ENCODE results near the gene STXBP6. TPM values are rescaled to one million over a fixed set of nuclear protein-coding genes. Genes with fewer than 3 reads are reported as not detected.
"Not testable (repeated sequence)": the region's sequence is repeated elsewhere in the genome, so short reads cannot be mapped to it uniquely, and the experiment has no call there.

Gene STXBP6
- total and polyA plus RNA-seq, 7 experiments from 2014 or later: not detected

GRCh38 chr14:24804552-24805212 is 245.3 kb downstream of the STXBP6 start:
- H3K4me3 ChIP-seq (ENCODE audit: low read length): no peak overlapping the region
- Mint-ChIP-seq H3K4me1 (peaks cover 0 to 2% (median 0%) of the 10 kb centered on the region in 7 donors), H3K36me3 (no peaks in the 10 kb centered on the region), H3K9me3 (peaks cover 0 to 3% (median 0%) of the 10 kb centered on the region in 11 donors), H3K27me3 (peaks cover 12 to 30% (median 24%) of the 10 kb centered on the region in 5 donors), H3K27ac (no peak overlapping the region), H3K4me3 (no peak overlapping the region)
- no peak overlapping the region for H3K27ac ChIP-seq (ENCODE audit: low read depth, low read length)
- POLR2A ChIA-PET: no interaction called here
- ATAC-seq: no peak
- peaks cover 0 to 5% of the 10 kb centered on the region in 2 donors for H3K27me3 ChIP-seq (ENCODE audit: control insufficient read depth in 2 of 2, insufficient read depth in 2 of 2, low read length in 2 of 2)
- no peaks in the 10 kb centered on the region for H3K36me3 ChIP-seq (ENCODE audit: control insufficient read depth in 2 of 3, insufficient read depth in 3 of 3, low read length in 3 of 3)
- H3K4me1 ChIP-seq (ENCODE audit: control insufficient read depth in 2 of 2, insufficient read depth in 2 of 2, low read length in 2 of 2): no peaks in the 10 kb centered on the region
- DNase-seq: no peak
- CTCF ChIA-PET: no interaction called here
- no peaks in the 10 kb centered on the region for H3K9me3 ChIP-seq (ENCODE audit: control insufficient read depth in 2 of 3, low read length in 3 of 3)
- intact Hi-C loops (cut with micrococcal nuclease): no loop called here

- ChIA-PET POLR2A (no interaction called here), CTCF (no interaction called here)
- intact Hi-C loops (cut with micrococcal nuclease): no loop called here
- Mint-ChIP-seq H3K27me3 (peaks cover 10 to 27% (median 21%) of the 10 kb centered on the region in 5 donors), H3K36me3 (no peaks in the 10 kb centered on the region), H3K4me3 (no peak overlapping the region), H3K9me3 (peaks cover 0 to 3% (median 0%) of the 10 kb centered on the region in 11 donors), H3K4me1 (peaks cover 0 to 3% (median 0%) of the 10 kb centered on the region in 7 donors), H3K27ac (no peak overlapping the region)
- DNase-seq (no peak), ATAC-seq (no peak)
- Histone ChIP-seq H3K4me3 (ENCODE audit: low read length) (no peak overlapping the region), H3K27ac (ENCODE audit: low read depth, low read length) (no peak overlapping the region), H3K9me3 (ENCODE audit: control insufficient read depth in 2 of 3, low read length in 3 of 3) (no peaks in the 10 kb centered on the region), H3K27me3 (ENCODE audit: control insufficient read depth in 2 of 2, insufficient read depth in 2 of 2, low read length in 2 of 2) (peaks cover 0 to 5% of the 10 kb centered on the region in 2 donors), H3K4me1 (ENCODE audit: control insufficient read depth in 2 of 2, insufficient read depth in 2 of 2, low read length in 2 of 2) (no peaks in the 10 kb centered on the region), H3K36me3 (ENCODE audit: control insufficient read depth in 2 of 3, insufficient read depth in 3 of 3, low read length in 3 of 3) (no peaks in the 10 kb centered on the region)
Measured at GRCh38 chr14:24803933-24804494, 245.9 kb downstream of the STXBP6 start.

GRCh38 chr14:24803426-24803825 is 246.5 kb downstream of the STXBP6 start:
- intact Hi-C loops (cut with micrococcal nuclease); CTCF ChIA-PET; H3K4me3 ChIP-seq (ENCODE audit: low read length); H3K9me3 ChIP-seq (ENCODE audit: control insufficient read depth in 2 of 3, low read length in 3 of 3); H3K27me3 ChIP-seq (ENCODE audit: control insufficient read depth in 2 of 2, insufficient read depth in 2 of 2, low read length in 2 of 2); POLR2A ChIA-PET; H3K4me1 Mint-ChIP-seq; ATAC-seq; DNase-seq; H3K9me3 Mint-ChIP-seq; H3K36me3 ChIP-seq (ENCODE audit: control insufficient read depth in 2 of 3, insufficient read depth in 3 of 3, low read length in 3 of 3); H3K27ac Mint-ChIP-seq; H3K36me3 Mint-ChIP-seq; H3K4me3 Mint-ChIP-seq; H3K27ac ChIP-seq (ENCODE audit: low read depth, low read length); H3K4me1 ChIP-seq (ENCODE audit: control insufficient read depth in 2 of 2, insufficient read depth in 2 of 2, low read length in 2 of 2): not testable (repeated sequence)
- peaks cover 8 to 25% (median 17%) of the 10 kb centered on the region in 5 donors for H3K27me3 Mint-ChIP-seq

GRCh38 chr14:24802236-24802635 is 247.7 kb downstream of the STXBP6 start:
- CTCF ChIA-PET: no interaction called here
- no peaks in the 10 kb centered on the region for H3K9me3 ChIP-seq (ENCODE audit: control insufficient read depth in 2 of 3, low read length in 3 of 3)
- ATAC-seq (no peak), DNase-seq (no peak)
- no peaks in the 10 kb centered on the region for H3K36me3 ChIP-seq (ENCODE audit: control insufficient read depth in 2 of 3, insufficient read depth in 3 of 3, low read length in 3 of 3)
- H3K4me3 ChIP-seq (ENCODE audit: low read length): no peak overlapping the region
- intact Hi-C loops (cut with micrococcal nuclease): no loop called here
- POLR2A ChIA-PET: no interaction called here
- H3K4me1 ChIP-seq (ENCODE audit: control insufficient read depth in 2 of 2, insufficient read depth in 2 of 2, low read length in 2 of 2): no peaks in the 10 kb centered on the region
- H3K27me3 Mint-ChIP-seq: peaks cover 8 to 25% (median 9%) of the 10 kb centered on the region in 5 donors
- peaks cover 0 to 7% (median 0%) of the 10 kb centered on the region in 7 donors for H3K4me1 Mint-ChIP-seq
- peaks cover 0 to 6% (median 0%) of the 10 kb centered on the region in 11 donors for H3K9me3 Mint-ChIP-seq
- no peak overlapping the region for H3K4me3 Mint-ChIP-seq
- H3K27me3 ChIP-seq (ENCODE audit: control insufficient read depth in 2 of 2, insufficient read depth in 2 of 2, low read length in 2 of 2): peaks cover 0 to 5% of the 10 kb centered on the region in 2 donors
- H3K27ac Mint-ChIP-seq: no peak overlapping the region
- no peaks in the 10 kb centered on the region for H3K36me3 Mint-ChIP-seq
- H3K27ac ChIP-seq (ENCODE audit: low read depth, low read length): no peak overlapping the region

GRCh38 chr14:24801024-24801423 is 248.9 kb downstream of the STXBP6 start:
- peaks cover 0 to 6% (median 0%) of the 10 kb centered on the region in 11 donors for H3K9me3 Mint-ChIP-seq
- H3K27me3 ChIP-seq (ENCODE audit: control insufficient read depth in 2 of 2, insufficient read depth in 2 of 2, low read length in 2 of 2): no peaks in the 10 kb centered on the region
- no peak overlapping the region for H3K27ac Mint-ChIP-seq
- ATAC-seq (no peak), DNase-seq (no peak)
- POLR2A ChIA-PET: no interaction called here
- no peaks in the 10 kb centered on the region for H3K36me3 ChIP-seq (ENCODE audit: control insufficient read depth in 2 of 3, insufficient read depth in 3 of 3, low read length in 3 of 3)
- H3K9me3 ChIP-seq (ENCODE audit: control insufficient read depth in 2 of 3, low read length in 3 of 3): no peaks in the 10 kb centered on the region
- peaks cover 0 to 7% (median 0%) of the 10 kb centered on the region in 7 donors for H3K4me1 Mint-ChIP-seq
- no peak overlapping the region for H3K27ac ChIP-seq (ENCODE audit: low read depth, low read length)
- H3K4me3 ChIP-seq (ENCODE audit: low read length): no peak overlapping the region
- H3K27me3 Mint-ChIP-seq: peaks cover 4 to 22% (median 8%) of the 10 kb centered on the region in 5 donors
- H3K36me3 Mint-ChIP-seq: no peaks in the 10 kb centered on the region
- intact Hi-C loops (cut with micrococcal nuclease): no loop called here
- CTCF ChIA-PET: no interaction called here
- H3K4me1 ChIP-seq (ENCODE audit: control insufficient read depth in 2 of 2, insufficient read depth in 2 of 2, low read length in 2 of 2): no peaks in the 10 kb centered on the region
- H3K4me3 Mint-ChIP-seq: no peak overlapping the region

- Histone ChIP-seq H3K27ac (ENCODE audit: low read depth, low read length) (no peak overlapping the region), H3K36me3 (ENCODE audit: control insufficient read depth in 2 of 3, insufficient read depth in 3 of 3, low read length in 3 of 3) (no peaks in the 10 kb centered on the region), H3K4me1 (ENCODE audit: control insufficient read depth in 2 of 2, insufficient read depth in 2 of 2, low read length in 2 of 2) (no peaks in the 10 kb centered on the region), H3K9me3 (ENCODE audit: control insufficient read depth in 2 of 3, low read length in 3 of 3) (no peaks in the 10 kb centered on the region), H3K4me3 (ENCODE audit: low read length) (no peak overlapping the region), H3K27me3 (ENCODE audit: control insufficient read depth in 2 of 2, insufficient read depth in 2 of 2, low read length in 2 of 2) (no peaks in the 10 kb centered on the region)
- intact Hi-C loops (cut with micrococcal nuclease): no loop called here
- Mint-ChIP-seq H3K9me3 (peaks cover 0 to 6% (median 0%) of the 10 kb centered on the region in 11 donors), H3K36me3 (no peaks in the 10 kb centered on the region), H3K27ac (no peak overlapping the region), H3K27me3 (peaks cover 8 to 27% (median 19%) of the 10 kb centered on the region in 5 donors), H3K4me3 (no peak overlapping the region), H3K4me1 (peaks cover 0 to 7% (median 0%) of the 10 kb centered on the region in 7 donors)
- ATAC-seq (no peak), DNase-seq (no peak)
- ChIA-PET CTCF (no interaction called here), POLR2A (no interaction called here)
Measured at GRCh38 chr14:24798911-24799462, 251.0 kb downstream of the STXBP6 start.

- intact Hi-C loops (cut with micrococcal nuclease): no loop called here
- peaks cover 0 to 37% (median 30%) of the 10 kb centered on the region in 5 donors for H3K27me3 Mint-ChIP-seq
Measured at GRCh38 chr14:24795406-24795805, 254.5 kb downstream of the STXBP6 start.

More at GRCh38 chr14:24795406-24795805, 254.5 kb downstream of the STXBP6 start:
- Mint-ChIP-seq H3K4me1 (peaks cover 0 to 7% (median 0%) of the 10 kb centered on the region in 7 donors), H3K36me3 (no peaks in the 10 kb centered on the region), H3K27ac (no peak overlapping the region), H3K9me3 (peaks cover 0 to 6% (median 0%) of the 10 kb centered on the region in 11 donors), H3K4me3 (no peak overlapping the region)
- POLR2A ChIA-PET: no interaction called here
- CTCF ChIA-PET: no interaction called here
- no peaks in the 10 kb centered on the region for H3K36me3 ChIP-seq (ENCODE audit: control insufficient read depth in 2 of 3, insufficient read depth in 3 of 3, low read length in 3 of 3)
- peaks cover 0 to 3% of the 10 kb centered on the region in 2 donors for H3K27me3 ChIP-seq (ENCODE audit: control insufficient read depth in 2 of 2, insufficient read depth in 2 of 2, low read length in 2 of 2)
- H3K27ac ChIP-seq (ENCODE audit: low read depth, low read length): no peak overlapping the region
- ATAC-seq (no peak), DNase-seq (no peak)
- no peak overlapping the region for H3K4me3 ChIP-seq (ENCODE audit: low read length)
- H3K4me1 ChIP-seq (ENCODE audit: control insufficient read depth in 2 of 2, insufficient read depth in 2 of 2, low read length in 2 of 2): no peaks in the 10 kb centered on the region
- no peaks in the 10 kb centered on the region for H3K9me3 ChIP-seq (ENCODE audit: control insufficient read depth in 2 of 3, low read length in 3 of 3)
